ES-I3 (cell line): ENCODE measurements around the gene NRDC.

Experiments used
- H3K36me3 ChIP-seq: 2 replicates; pipeline ENCODE4 v1.6.1; 2013; ENCODE audit warnings: mild to moderate bottlenecking, low read length, control low read depth, moderate library complexity; ENCODE audit not compliant: insufficient read depth
- H3K4me1 ChIP-seq: 2 replicates; pipeline ENCODE4 v1.6.1; 2013; ENCODE audit warnings: mild to moderate bottlenecking, control low read depth, low read length; ENCODE audit not compliant: insufficient read depth
- H3K9ac ChIP-seq: 2 replicates; pipeline ENCODE4 v1.6.1; 2013; ENCODE audit warnings: low read depth, mild to moderate bottlenecking, low read length, moderate library complexity
- H3K9me3 ChIP-seq: 2 replicates; pipeline ENCODE4 v1.6.1; 2013; ENCODE audit warnings: mild to moderate bottlenecking, low read length, moderate library complexity; ENCODE audit not compliant: control insufficient read depth, insufficient read depth

The NRDC gene

GRCh38 chr1:51753969-51754368 lies 124.6 kb downstream of the NRDC start:
- H3K4me1 ChIP-seq, result peaks cover 4% of the 10 kb centered on the region

GRCh38 chr1:51752073-51752948 lies 126.2 kb downstream of the NRDC start:
- H3K36me3 ChIP-seq, result no peaks in the 10 kb centered on the region; the same call in 1 of the 2 replicates
- peaks cover 4% of the 10 kb centered on the region for H3K4me1 ChIP-seq
- H3K9ac ChIP-seq, result no peak overlapping the region
- no peaks in the 10 kb centered on the region for H3K9me3 ChIP-seq

More at GRCh38 chr1:51753969-51754368, 124.6 kb downstream of the NRDC start:
- Histone ChIP-seq H3K36me3 (no peaks in the 10 kb centered on the region; the same call in 1 of the 2 replicates), H3K9me3 (no peaks in the 10 kb centered on the region), H3K9ac (no peak overlapping the region)

- no peak overlapping the region for H3K9ac ChIP-seq
- no peaks in the 10 kb centered on the region; the same call in 1 of the 2 replicates for H3K36me3 ChIP-seq
- H3K4me1 ChIP-seq, result peaks cover 4% of the 10 kb centered on the region
- no peaks in the 10 kb centered on the region for H3K9me3 ChIP-seq
Observed at GRCh38 chr1:51750729-51751128, 127.8 kb downstream of the NRDC start.

GRCh38 chr1:51750218-51750617 lies 128.3 kb downstream of the NRDC start:
- H3K36me3 ChIP-seq, result no peaks in the 10 kb centered on the region; the same call in 1 of the 2 replicates
- H3K9ac ChIP-seq, result no peak overlapping the region
- H3K9me3 ChIP-seq, result no peaks in the 10 kb centered on the region
- H3K4me1 ChIP-seq, result peaks cover 4% of the 10 kb centered on the region

- no peak overlapping the region for H3K9ac ChIP-seq
Observed at GRCh38 chr1:51749151-51749550, 129.4 kb downstream of the NRDC start.

GRCh38 chr1:51745304-51745570 lies 133.3 kb downstream of the NRDC start:
- H3K9ac ChIP-seq, result no peak overlapping the region
- no peaks in the 10 kb centered on the region for H3K36me3 ChIP-seq

More at GRCh38 chr1:51749151-51749550, 129.4 kb downstream of the NRDC start:
- H3K36me3 ChIP-seq, result no peaks in the 10 kb centered on the region; the same call in 1 of the 2 replicates
- H3K4me1 ChIP-seq, result peaks cover 11% of the 10 kb centered on the region
- H3K9me3 ChIP-seq, result no peaks in the 10 kb centered on the region

GRCh38 chr1:51744506-51745303 lies 133.8 kb downstream of the NRDC start:
- H3K9ac ChIP-seq, result no peak overlapping the region
- H3K9me3 ChIP-seq, result no peaks in the 10 kb centered on the region
- no peaks in the 10 kb centered on the region for H3K36me3 ChIP-seq
- H3K4me1 ChIP-seq, result peaks cover 12% of the 10 kb centered on the region

More at GRCh38 chr1:51745304-51745570, 133.3 kb downstream of the NRDC start:
- Histone ChIP-seq H3K9me3 (no peaks in the 10 kb centered on the region), H3K4me1 (peaks cover 16% of the 10 kb centered on the region)

GRCh38 chr1:51741121-51741681 lies 137.3 kb downstream of the NRDC start:
- H3K9ac ChIP-seq, result no peak overlapping the region
- H3K4me1 ChIP-seq, result peaks cover 20% of the 10 kb centered on the region
- H3K9me3 ChIP-seq, result no peaks in the 10 kb centered on the region
- H3K36me3 ChIP-seq, result no peaks in the 10 kb centered on the region

- Histone ChIP-seq H3K36me3 (no peaks in the 10 kb centered on the region), H3K9ac (no peak overlapping the region), H3K9me3 (no peaks in the 10 kb centered on the region), H3K4me1 (peaks cover 22% of the 10 kb centered on the region)
Observed at GRCh38 chr1:51740652-51741051, 137.9 kb downstream of the NRDC start.
